Heart left ventricle (tissue), 13 donors: ENCODE results near the gene MYBPHL.

ENCODE experiments used
- POLR2A ChIP-seq, 2 donors: fragments of 450-650 bp; IDR thresholded peaks; one replicate each; pipeline ENCODE4 v1.6.1; 2017; ENCODE audit warnings: antibody characterized with exemption in 2 of 2, mild to moderate bottlenecking in 2 of 2, moderate library complexity in 2 of 2
- TF ChIP-seq, protein P1 (sequence below), 12 donors: fragments of 200-600 bp; sonication (generic) in 4 of 12; IDR thresholded peaks; one replicate each; pipeline versions ENCODE4 v1.5.0 to v1.8.0; 2018 to 2022; ENCODE audit warnings: antibody characterized with exemption in 12 of 12, mild to moderate bottlenecking in 5 of 12
- donor health status: ischemic (EF 13 %, LVEDD 7.1; RV severe dilation, severe dysfunction).
- donor health status: DM: no; HTN: yes; CAD: no.
- donor health status: DM: no; HTN: no; CAD: no.
- donor health status: ischemic (EF 25% LVEDD 6.9; RV normal size, moderate dysfunction).
- donor health status: ischemic (EF 25% LVEDD 5.7; RV mildly dilated, moderate dysfunction).
- donor health status: ischemic (EF 35%, LVEDD 5.7; RV mildly dilated, moderate dysfunction).
- donor health status: nonischemic (EF 11% LVEDD 7.7; RV severe dilation, severe dysfunction).
- donor health status: DM: yes; HTN: yes; CAD: no.
- donor health status: PGD.
- donor health status: ischemic (EF 29% LVEDD 5.4; RV normal size, mild dysfunction).
- donor health status: nonischemic (EF 23%, LVEDD 6.1; RV moderate dilation, normal function).

DNA sequence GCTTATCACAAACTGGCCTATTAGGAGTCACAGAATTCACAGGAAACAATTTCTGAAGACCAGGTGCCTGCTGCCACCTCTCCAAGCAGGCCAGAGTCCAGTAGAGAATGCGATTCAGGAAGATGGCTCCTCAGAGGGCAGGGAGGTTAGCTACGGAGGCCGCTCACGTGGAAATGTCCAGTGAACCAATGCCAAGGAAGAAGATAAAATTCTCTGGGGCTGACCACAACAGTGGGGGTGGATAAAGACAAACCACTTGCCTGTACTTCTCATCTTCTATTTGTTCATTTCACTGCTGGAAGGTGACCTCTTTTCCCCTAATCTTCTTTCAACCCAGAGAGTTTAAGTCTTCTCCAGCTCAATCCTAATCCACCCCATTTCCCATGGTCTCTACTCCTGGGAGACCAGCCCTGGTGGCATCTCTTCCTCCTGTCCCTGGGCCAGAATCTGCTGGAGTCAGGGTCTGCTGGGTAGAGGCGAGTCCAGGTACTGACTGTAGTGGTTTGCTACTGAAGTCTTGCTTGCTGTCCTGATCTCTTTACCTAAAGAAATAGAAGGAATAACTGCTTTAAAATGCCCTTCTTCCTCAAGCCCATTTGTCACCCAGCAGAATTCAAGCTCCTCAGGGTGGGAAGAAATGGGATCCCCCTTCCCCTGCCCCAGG, 27.1 kb downstream of the MYBPHL start:
- TF ChIP-seq, protein P1, sequence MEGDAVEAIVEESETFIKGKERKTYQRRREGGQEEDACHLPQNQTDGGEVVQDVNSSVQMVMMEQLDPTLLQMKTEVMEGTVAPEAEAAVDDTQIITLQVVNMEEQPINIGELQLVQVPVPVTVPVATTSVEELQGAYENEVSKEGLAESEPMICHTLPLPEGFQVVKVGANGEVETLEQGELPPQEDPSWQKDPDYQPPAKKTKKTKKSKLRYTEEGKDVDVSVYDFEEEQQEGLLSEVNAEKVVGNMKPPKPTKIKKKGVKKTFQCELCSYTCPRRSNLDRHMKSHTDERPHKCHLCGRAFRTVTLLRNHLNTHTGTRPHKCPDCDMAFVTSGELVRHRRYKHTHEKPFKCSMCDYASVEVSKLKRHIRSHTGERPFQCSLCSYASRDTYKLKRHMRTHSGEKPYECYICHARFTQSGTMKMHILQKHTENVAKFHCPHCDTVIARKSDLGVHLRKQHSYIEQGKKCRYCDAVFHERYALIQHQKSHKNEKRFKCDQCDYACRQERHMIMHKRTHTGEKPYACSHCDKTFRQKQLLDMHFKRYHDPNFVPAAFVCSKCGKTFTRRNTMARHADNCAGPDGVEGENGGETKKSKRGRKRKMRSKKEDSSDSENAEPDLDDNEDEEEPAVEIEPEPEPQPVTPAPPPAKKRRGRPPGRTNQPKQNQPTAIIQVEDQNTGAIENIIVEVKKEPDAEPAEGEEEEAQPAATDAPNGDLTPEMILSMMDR (IDR thresholded peaks at IDR 0.05) = no peak
- no peak for TF ChIP-seq POLR2A (IDR thresholded peaks at IDR 0.05)
